ENCODE data around the gene MXRA8.
"Not testable (repeated sequence)": the region's sequence is repeated elsewhere in the genome, so short reads cannot be mapped to it uniquely, and the experiment has no call there.

Gene MXRA8

GRCh38 chr1:1320666-1321448 lies 37.5 kb downstream of the MXRA8 start:
- no peak for DNase-seq (ENCODE audit: low read depth)

DNA sequence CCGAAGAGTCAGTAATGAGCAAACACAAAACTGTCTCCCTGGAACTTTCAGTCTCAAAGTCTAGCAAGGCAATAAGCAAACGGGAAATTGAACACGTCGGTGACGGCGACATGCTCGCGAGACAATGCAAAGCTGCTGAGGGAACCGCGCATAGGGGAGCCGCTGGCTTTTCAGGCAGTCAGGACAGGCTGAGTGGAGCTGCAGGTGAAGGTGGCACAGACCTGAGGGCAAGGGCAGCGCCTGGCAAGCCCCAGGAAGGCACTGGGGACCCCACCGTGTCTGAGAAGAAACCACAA lies 38.8 kb downstream of the MXRA8 start:
- no peak for DNase-seq (ENCODE audit: low read depth)

DNA sequence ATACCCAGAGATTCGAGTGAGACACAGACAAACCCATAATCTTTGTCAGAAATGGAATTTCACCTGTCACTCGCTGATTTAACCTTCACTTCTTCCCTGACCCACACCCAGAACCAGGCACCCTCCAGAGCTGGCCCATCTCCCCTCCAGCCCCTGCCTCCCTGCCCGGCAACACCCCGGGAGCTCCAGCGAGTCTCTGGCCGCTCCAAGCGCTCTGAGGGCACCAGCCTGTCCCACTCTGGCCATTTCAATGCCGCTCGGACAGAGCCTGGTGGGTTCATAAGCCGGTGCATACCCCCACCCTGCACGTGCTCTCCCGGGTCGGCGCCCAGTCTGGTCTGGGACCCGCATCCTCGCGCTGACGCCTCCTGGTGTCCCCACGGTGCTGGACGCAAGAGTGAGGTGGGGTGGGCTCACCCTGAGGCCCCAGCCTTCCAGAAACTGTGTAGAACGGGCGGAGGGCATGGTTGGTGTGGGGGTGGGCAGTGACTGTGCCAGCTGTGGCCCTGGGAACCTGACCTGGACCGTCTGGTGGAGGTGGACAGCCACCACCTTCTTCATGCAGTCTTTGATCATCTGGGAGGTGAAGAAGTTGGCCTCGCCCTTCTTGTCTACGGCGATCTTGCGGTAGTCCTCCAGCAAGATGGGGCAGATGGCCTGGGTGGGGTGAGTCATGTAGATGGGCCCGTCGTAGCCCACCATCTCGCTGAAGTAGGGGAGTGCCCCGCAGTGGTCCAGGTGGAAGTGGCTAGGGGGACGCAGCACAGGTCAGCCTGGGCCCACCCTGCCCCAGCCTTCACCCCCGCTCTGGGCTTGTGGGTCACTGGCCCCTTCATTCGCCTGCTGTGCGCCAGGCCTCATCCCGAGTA lies 39.3 kb downstream of the MXRA8 start:
- no peak for DNase-seq (ENCODE audit: low read depth)

- DNase-seq (ENCODE audit: low read depth), result no peak
Measured at GRCh38 chr1:1318131-1318652, 40.2 kb downstream of the MXRA8 start.

- no peak for DNase-seq (ENCODE audit: low read depth)
Measured at GRCh38 chr1:1317420-1317819, 40.9 kb downstream of the MXRA8 start.

GRCh38 chr1:1316199-1316598 lies 42.2 kb downstream of the MXRA8 start:
- DNase-seq (ENCODE audit: low read depth), result not testable (repeated sequence)

GRCh38 chr1:1315435-1315954 lies 42.9 kb downstream of the MXRA8 start:
- no peak for DNase-seq (ENCODE audit: low read depth)

DNA sequence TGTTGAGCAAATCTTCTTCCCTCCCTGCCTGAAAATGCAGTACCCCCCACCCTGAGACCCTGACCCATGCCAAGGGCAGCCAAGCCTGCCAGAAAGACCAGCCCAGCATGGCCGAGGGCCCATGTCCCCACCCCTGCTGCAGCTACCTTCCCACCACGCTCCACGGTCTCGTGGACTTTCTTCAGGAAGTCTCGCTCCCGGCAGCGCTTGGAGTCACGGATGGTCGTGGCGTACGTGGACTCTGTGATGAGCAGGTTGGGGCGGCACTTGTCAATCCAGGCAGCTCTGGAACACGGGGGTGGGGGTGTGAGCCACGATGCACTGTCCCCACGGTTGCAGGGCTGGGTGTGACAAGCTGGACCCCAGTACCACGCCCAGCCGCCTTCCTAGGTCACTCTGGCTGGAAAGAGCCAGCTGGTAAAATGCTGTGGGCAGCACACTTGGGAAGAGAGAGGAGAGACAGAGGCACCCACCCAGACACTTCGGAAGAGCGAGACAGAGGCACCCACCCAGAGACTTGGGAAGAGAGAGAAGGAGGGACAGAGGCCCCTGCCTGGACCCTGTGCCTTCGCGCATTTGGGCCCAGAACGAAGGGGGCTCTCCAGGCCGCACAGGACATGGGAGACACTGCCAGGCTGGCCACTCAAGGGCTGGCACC lies 43.5 kb downstream of the MXRA8 start:
- DNase-seq (ENCODE audit: low read depth), result no peak

DNA sequence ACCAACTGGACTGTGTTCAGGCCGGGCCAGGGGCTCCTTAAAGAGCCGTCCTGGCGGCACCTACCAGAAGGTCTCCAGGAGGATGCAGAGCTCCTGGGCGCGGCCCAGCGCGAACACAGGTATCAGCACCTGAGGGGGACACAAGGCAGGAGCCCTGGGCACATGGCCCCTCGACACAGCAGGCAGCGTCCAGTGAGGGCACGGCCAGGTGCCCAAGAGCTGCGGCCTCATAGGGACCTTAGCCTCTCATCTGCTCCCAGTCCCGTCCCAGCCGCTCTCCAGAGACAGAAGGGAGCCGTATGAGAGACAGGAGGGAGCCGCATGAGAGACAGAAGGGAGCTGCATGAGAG lies 44.1 kb downstream of the MXRA8 start:
- no peak for DNase-seq (ENCODE audit: low read depth)

GRCh38 chr1:1313500-1314236 lies 44.7 kb downstream of the MXRA8 start:
- DNase-seq (ENCODE audit: low read depth), result no peak

DNA sequence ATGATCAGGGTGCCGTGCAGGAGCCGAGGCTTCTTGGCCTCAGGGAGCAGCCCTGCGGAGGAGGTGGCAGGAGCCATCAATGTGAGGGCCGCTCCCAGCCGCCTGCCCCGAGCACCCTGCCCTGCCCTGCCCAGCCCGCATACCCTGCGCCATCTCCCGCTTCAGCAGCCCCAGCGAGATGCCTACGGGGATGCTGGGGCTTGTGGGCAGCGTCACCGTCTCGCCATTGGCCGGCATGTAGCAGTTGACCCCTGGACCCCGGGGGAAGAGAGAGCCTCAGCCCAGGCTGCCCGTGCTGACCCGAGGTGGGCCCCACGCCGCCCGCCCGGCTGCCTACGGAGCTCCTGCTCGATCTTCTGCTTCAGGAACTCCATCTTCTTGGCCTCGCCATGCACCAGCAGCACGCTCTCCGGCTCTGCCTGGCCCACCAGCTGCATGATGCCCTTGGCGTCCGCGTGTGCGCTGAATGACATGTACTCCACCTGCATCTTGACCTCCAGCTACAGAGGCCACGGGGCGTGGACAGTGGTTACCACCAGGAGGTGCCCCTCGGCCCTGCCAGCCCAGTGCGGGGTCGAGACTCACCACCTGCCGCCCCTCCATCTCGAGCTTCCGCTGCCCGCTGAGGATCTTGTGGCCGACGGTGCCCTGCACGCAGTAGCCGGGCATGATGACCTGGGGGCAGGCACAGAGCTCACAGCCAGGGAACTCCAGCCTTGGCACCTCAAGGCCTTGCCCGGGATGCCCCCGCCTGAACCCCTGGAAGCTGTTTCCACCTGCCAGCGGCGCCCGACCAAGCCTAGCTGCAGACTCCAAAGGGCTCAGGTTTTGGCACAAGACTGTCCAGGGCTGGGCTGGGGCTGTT lies 45.7 kb downstream of the MXRA8 start:
- no peak for DNase-seq (ENCODE audit: low read depth)

GRCh38 chr1:1311107-1312104 lies 46.9 kb downstream of the MXRA8 start:
- no peak for DNase-seq (ENCODE audit: low read depth)

DNA sequence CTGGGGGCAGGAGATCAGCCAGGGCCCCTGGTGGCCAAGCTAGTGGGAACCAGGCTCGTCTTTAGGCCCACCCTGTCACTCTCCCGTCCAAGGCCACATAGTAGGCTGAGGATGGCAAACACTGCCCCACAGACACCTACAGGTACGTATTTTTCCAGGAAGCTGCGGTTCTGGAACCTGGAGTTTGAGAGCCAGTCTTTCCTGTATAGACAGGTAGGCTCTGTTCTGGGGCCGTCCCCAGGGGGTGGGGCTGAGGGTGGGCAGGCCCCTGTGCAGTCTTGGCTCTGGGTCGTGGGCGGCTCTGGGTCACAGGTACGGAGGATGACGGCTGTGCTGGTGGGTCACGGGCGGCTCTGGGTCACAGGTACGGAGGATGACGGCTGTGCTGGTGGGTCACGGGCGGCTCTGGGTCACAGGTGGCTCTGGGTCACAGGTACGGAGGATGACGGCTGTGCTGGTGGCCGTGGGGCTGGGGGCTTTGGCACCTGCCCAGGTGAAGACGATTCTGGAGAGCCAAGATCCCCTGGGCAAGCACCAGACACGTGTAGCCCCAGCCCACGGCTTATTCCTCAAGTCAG lies 47.8 kb downstream of the MXRA8 start:
- DNase-seq (ENCODE audit: low read depth), result no peak

DNA sequence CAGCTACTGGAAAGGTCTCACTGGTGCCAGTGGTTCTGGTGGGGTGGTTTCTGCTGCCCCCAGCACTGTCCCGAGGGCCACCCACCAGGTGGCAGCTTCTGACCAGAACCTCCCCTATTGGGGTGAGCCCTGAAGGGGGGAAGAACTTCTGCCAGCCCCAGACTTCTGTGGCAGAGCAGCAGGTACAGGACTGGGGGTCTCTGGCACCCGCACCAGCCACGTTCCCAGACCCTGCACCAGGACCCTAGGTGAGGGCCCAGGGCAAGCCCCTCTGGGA lies 48.3 kb downstream of the MXRA8 start:
- no peak for DNase-seq (ENCODE audit: low read depth)

DNA sequence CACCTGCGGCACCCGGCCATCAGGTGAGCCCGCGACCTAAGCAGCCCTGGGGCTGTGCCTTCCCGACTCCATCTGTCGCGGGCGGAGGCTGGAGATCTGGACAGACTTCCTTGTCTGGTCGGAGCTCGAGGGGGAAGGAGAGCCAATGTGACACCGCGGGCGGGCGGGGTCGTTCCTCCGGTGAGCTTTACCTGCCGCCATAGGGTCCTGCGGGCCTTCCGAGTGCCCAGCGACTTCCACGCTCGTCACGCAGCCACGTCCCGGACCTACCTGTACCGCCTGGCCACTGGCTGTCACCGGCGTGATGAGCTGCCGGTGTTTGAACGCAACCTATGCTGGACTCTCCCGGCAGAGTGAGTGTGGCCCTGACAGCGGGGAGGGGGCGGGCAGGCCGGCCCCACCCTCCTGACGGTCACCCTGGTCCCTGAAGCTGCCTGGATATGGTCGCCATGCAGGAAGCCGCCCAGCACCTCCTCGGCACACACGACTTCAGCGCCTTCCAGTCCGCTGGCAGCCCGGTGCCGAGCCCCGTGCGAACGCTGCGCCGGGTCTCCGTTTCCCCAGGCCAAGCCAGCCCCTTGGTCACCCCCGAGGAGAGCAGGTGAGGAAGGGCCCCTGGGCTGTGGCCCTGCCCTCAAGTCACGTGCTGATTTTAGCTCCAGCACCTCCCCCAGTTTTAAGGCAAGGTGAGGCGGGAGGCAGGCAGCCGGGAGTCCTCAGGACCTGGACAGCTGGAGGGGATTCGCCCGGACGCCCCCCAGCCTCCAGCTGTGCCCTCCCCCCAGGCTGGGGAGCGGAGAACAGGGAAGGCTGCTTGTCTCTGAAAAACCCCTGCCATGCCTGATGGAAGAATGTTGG lies 48.9 kb downstream of the MXRA8 start:
- no peak for DNase-seq (ENCODE audit: low read depth)

DNA sequence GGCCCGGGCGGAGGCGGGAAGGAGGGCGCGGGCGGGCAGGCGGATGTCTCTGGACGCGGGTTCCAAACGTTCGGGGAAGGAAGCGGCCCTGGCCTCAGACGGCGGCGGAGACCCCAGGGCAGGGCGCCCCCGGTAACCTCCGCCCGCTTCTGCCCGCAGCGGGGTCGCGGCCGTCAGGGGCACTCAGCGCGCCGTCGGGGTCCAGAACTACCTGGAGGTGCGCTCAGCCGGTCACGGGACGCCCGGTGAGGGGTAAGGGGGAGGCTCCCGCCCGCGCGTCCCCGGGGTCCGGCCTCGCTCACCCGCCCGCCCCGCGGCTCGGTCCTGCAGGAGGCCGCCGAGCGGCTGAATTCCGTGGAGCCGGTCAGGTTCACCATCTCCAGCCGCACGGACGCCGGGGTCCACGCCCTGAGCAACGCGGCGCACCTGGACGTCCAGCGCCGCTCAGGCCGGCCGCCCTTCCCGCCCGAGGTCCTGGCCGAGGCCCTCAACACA lies 49.6 kb downstream of the MXRA8 start:
- DNase-seq (ENCODE audit: low read depth), result no peak

DNA sequence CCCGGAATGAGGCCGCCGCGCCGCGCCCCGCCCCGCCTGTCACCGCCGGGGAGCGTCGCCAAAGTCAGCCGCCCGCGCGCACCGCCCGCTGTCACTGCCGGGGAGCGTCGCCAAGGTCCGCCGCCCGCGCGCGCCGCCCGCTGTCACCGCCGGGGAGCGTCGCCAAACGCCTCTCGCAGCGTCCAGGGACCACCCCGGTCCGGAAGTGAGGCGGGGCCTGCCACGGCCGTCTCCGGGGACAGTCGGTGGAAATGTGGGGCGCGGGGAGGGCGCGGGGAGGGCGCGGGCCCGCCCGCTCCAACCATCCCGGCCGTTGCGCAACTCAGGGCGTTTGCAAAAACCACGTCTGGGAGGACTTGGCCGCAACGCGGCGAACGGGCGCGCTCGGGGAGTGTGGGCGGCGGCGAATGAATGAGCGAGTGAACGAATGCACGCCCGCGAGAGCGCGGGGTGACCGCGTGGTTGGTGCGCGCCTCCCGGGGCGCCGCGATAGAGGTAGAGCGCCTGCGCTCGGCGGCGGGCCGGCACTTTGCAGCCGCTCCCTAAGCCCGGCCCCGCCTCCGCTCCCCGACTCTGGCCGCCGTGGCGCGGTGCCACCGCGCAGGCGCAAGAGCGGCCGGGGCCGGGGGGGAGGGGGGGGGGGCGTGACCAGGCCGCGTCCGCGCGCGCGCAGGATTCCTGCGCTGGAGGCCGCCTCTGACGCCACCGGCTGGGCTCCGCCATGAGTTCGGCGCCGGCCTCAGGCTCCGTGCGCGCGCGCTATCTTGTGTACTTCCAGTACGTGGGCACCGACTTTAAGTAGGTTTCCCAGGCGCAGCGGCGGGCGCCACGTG lies 50.2 kb downstream of the MXRA8 start, which contains the start of the genes ACAP3 and PUSL1:
Gene ACAP3, minus strand, starts transcription at position 8 of the 833 bp plus-strand sequence. CDS start 115 bp downstream, outside the sequence.
Gene PUSL1, plus strand, starts transcription at position 675 of the 833 bp plus-strand sequence. Its CDS starts 47 bp downstream, at position 722.
- DNase-seq (ENCODE audit: low read depth), result peak; percentile 83
